Endothelial cell of umbilical vein (primary cell): ENCODE data around the gene TSSC4. TPM values are rescaled to one million over a fixed set of nuclear protein-coding genes. Genes with fewer than 3 reads are reported as not detected.

Experiments used
- BruUV-seq: library from RNA; stranded (reverse); fragments of 400-500 nt; replicated peaks from 2 replicates; lab custom pipeline; 2021; lab: Mats Ljungman, UMichigan
- CTCF ChIA-PET: fragments of 300-600, 350-600 bp; sonication (Branson Sonifier 250); formaldehyde crosslinking; loops from one replicate; lab custom pipeline; 2021; ENCODE audit warnings: antibody characterized with exemption, inconsistent platforms; lab: Charles Lee
- POLR2A ChIA-PET: fragments of 300-600, 350-600 bp; sonication (Branson Sonifier 250); formaldehyde crosslinking; loops from one replicate; lab custom pipeline; 2021; ENCODE audit warnings: antibody characterized with exemption, inconsistent platforms; lab: Charles Lee
- DNase-seq: peaks from one replicate; pipeline ENCODE4 v3.0.0-alpha.2; 2011; ENCODE audit warnings: low read depth, low spot score
- FAIRE-seq: peaks from 2 replicates; lab custom pipeline; 2011; peaks lifted over from hg19 to GRCh38; lab: Jason Lieb, UNC
- H2AFZ ChIP-seq: 2 replicates; pipeline ENCODE4 v1.6.0; 2012; ENCODE audit warnings: low read depth, low read length, control low read depth, inconsistent platforms
- H3K27ac ChIP-seq: 2 replicates; pipeline ENCODE4 v1.5.1; 2011; ENCODE audit warnings: low read depth, mild to moderate bottlenecking, control low read depth, low read length, moderate library complexity; ENCODE audit not compliant: insufficient read depth
- H3K27me3 ChIP-seq, 2 experiments: 2 replicates each; pipeline versions ENCODE4 v1.6.0 to v1.6.1; 2011; ENCODE audit warnings: low read length in 2 of 2, mixed read lengths in 1 of 2; ENCODE audit not compliant: control insufficient read depth in 2 of 2, insufficient read depth in 2 of 2
- H3K36me3 ChIP-seq, 2 experiments: 2 replicates in 1 of 2; 3 replicates in 1 of 2; pipeline ENCODE4 v1.5.1; 2011; ENCODE audit warnings: low read length in 2 of 2, mild to moderate bottlenecking in 1 of 2, moderate library complexity in 1 of 2; ENCODE audit not compliant: control insufficient read depth in 2 of 2, insufficient read depth in 2 of 2; ENCODE audit errors: extremely low read depth in 1 of 2
- H3K4me1 ChIP-seq: 3 replicates; pipeline ENCODE4 v1.5.1; 2011; ENCODE audit warnings: mild to moderate bottlenecking, low read length; ENCODE audit not compliant: control insufficient read depth, insufficient read depth; ENCODE audit errors: extremely low read depth
- H3K4me2 ChIP-seq: 2 replicates; pipeline ENCODE4 v1.6.1; 2011; ENCODE audit warnings: low read length, control low read depth, mixed read lengths; ENCODE audit not compliant: insufficient read depth
- H3K4me3 ChIP-seq, 3 experiments: fragments of 200-600 bp in 1 of 3; sonication (generic), shearing (Covaris generic) in 1 of 3; replicated peaks in 1 of 3; 2 replicates each; pipeline ENCODE4 v1.5.1; 2011 to 2016; ENCODE audit warnings: control low read depth in 3 of 3, low read length in 3 of 3, mild to moderate bottlenecking in 2 of 3, inconsistent platforms in 1 of 3, low read depth in 1 of 3, moderate library complexity in 1 of 3; ENCODE audit not compliant: insufficient read depth in 1 of 3
- H3K79me2 ChIP-seq: 2 replicates; pipeline ENCODE4 v1.6.0; 2012; ENCODE audit warnings: low read length, inconsistent platforms; ENCODE audit not compliant: control insufficient read depth, insufficient read depth
- H3K9ac ChIP-seq: replicated peaks from 2 replicates; pipeline ENCODE3; 2011; ENCODE audit warnings: low read length, control low read depth; ENCODE audit not compliant: insufficient read depth; ENCODE audit errors: extremely low read depth
- H3K9me1 ChIP-seq: replicated peaks from 3 replicates; pipeline ENCODE4 v1.6.0; 2011; ENCODE audit warnings: mild to moderate bottlenecking, low read length; ENCODE audit not compliant: control insufficient read depth, insufficient read depth; ENCODE audit errors: extremely low read depth
- H3K9me3 ChIP-seq: replicated peaks from 2 replicates; pipeline ENCODE4 v1.5.1; 2012; ENCODE audit warnings: low read length, inconsistent platforms; ENCODE audit not compliant: control insufficient read depth, insufficient read depth
- H4K20me1 ChIP-seq: replicated peaks from 2 replicates; pipeline ENCODE3; 2011; ENCODE audit warnings: mild to moderate bottlenecking, low read length; ENCODE audit not compliant: control insufficient read depth, insufficient read depth; ENCODE audit errors: extremely low read depth
- EZH2 ChIP-seq: IDR thresholded peaks from 2 replicates; pipeline ENCODE4 v1.6.1; 2012; ENCODE audit warnings: borderline replicate concordance, low read depth, mild to moderate bottlenecking, moderate library complexity, low read length, inconsistent platforms; ENCODE audit not compliant: severe bottlenecking
- FOS ChIP-seq: IDR thresholded peaks from 2 replicates; pipeline ENCODE4 v1.6.1; 2011; ENCODE audit warnings: mild to moderate bottlenecking, low read length, moderate library complexity, borderline replicate concordance; ENCODE audit not compliant: insufficient read depth
- GATA2 ChIP-seq: IDR thresholded peaks from 2 replicates; pipeline ENCODE4 v1.7.0; 2011; ENCODE audit warnings: low read depth, mild to moderate bottlenecking, moderate library complexity, mixed read lengths, low read length; ENCODE audit not compliant: insufficient read length, insufficient read depth
- JUN ChIP-seq: IDR thresholded peaks from 2 replicates; pipeline ENCODE4 v1.6.1; 2011; ENCODE audit warnings: borderline replicate concordance, low read depth; ENCODE audit not compliant: insufficient read length, insufficient read depth
- MAX ChIP-seq: IDR thresholded peaks from 2 replicates; pipeline ENCODE4 v1.6.1; 2011; ENCODE audit not compliant: insufficient read depth, insufficient read length
- MYC ChIP-seq: IDR thresholded peaks from one replicate; pipeline ENCODE4 v1.6.1; 2011; ENCODE audit warnings: mild to moderate bottlenecking, low read depth, low read length
- POLR2A ChIP-seq: IDR thresholded peaks from 2 replicates; pipeline ENCODE4 v1.6.1; 2012; ENCODE audit warnings: low read depth, mild to moderate bottlenecking, control low read depth, low read length
- POLR2AphosphoS5 ChIP-seq: IDR thresholded peaks from 2 replicates; pipeline ENCODE4 v1.6.1; 2012; ENCODE audit warnings: low read depth, mild to moderate bottlenecking, control low read depth, low read length, moderate library complexity; ENCODE audit not compliant: insufficient read depth
- dilution Hi-C: fragments of 300-500 bp; cut with MboI; formaldehyde crosslinking; loops from one replicate; pipeline ENCODE4 v1.15.0; 2019; ENCODE audit warnings: low sequenced_read_pairs; ENCODE audit not compliant: extremely low pct_ligation_motif_present
- intact Hi-C: fragments of 100-400 bp; cut with micrococcal nuclease; formaldehyde crosslinking; loops from one replicate; pipeline ENCODE4 v1.10.0; 2022
- polyA plus RNA-seq, 4 experiments: library from polyadenylated mRNA; depleted of rRNA in 3 of 4; stranded (reverse) in 3 of 4; unstranded in 1 of 4; fragments of >200 nt; gene quantifications; 2 replicates each; pipeline versions ENCODE4 v1.2.1 to v1.2.3, GENCODE V29; 2011 to 2012; ENCODE audit warnings: missing spikeins in 1 of 4
- total RNA-seq: library from RNA; stranded (reverse); gene quantifications from 2 replicates; pipeline ENCODE4 v1.2.3, GENCODE V29; 2021
- TF ChIP-seq, protein P1 (sequence below), 2 donors: IDR thresholded peaks; 1 replicate in 1 of 2; 2 replicates in 1 of 2; pipeline ENCODE4 v1.5.1; 2011; ENCODE audit warnings: low read length in 2 of 2, mild to moderate bottlenecking in 2 of 2, moderate library complexity in 2 of 2, control low read depth in 1 of 2, inconsistent platforms in 1 of 2, low read depth in 1 of 2; ENCODE audit not compliant: insufficient read depth in 1 of 2; ENCODE audit errors: extremely low read depth in 1 of 2

TSSC4 gene
- total and polyA plus RNA-seq, 2 donors (not counting 3 experiments of a cell fraction or from before 2014, with no cell fraction given): 42.7 to 59.6 TPM

- dilution Hi-C loops: no loop called here
- Histone ChIP-seq H3K27ac (no peak overlapping the region), H3K27me3 (no peaks in the 10 kb centered on the region), H3K9me1 (no peaks in the 10 kb centered on the region), H3K79me2 (no peaks in the 10 kb centered on the region), H2AFZ (no peak overlapping the region), H4K20me1 (no peaks in the 10 kb centered on the region), H3K9ac (no peak overlapping the region), H3K4me1 (no peaks in the 10 kb centered on the region), H3K9me3 (no peaks in the 10 kb centered on the region), H3K4me2 (no peak overlapping the region), H3K4me3 (no peak overlapping the region), H3K36me3 (no peaks in the 10 kb centered on the region)
- DNase-seq (no peak), FAIRE-seq (no peak)
- ChIA-PET POLR2A (no interaction called here), CTCF (no interaction called here)
- BruUV-seq: no TSS peak
- intact Hi-C loops: no loop called here
- TF ChIP-seq POLR2A (no peak), FOS (no peak), GATA2 (no peak), MAX (no peak), JUN (no peak), MYC (no peak), POLR2AphosphoS5 (no peak), EZH2 (no peak)
- TF ChIP-seq, protein P1, sequence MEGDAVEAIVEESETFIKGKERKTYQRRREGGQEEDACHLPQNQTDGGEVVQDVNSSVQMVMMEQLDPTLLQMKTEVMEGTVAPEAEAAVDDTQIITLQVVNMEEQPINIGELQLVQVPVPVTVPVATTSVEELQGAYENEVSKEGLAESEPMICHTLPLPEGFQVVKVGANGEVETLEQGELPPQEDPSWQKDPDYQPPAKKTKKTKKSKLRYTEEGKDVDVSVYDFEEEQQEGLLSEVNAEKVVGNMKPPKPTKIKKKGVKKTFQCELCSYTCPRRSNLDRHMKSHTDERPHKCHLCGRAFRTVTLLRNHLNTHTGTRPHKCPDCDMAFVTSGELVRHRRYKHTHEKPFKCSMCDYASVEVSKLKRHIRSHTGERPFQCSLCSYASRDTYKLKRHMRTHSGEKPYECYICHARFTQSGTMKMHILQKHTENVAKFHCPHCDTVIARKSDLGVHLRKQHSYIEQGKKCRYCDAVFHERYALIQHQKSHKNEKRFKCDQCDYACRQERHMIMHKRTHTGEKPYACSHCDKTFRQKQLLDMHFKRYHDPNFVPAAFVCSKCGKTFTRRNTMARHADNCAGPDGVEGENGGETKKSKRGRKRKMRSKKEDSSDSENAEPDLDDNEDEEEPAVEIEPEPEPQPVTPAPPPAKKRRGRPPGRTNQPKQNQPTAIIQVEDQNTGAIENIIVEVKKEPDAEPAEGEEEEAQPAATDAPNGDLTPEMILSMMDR (IDR thresholded peaks at IDR 0.05; ENCODE audit: extremely low read depth in 1 of 2, insufficient read depth in 1 of 2, low read depth in 1 of 2, low read length in 2 of 2): no peak
Measured at GRCh38 chr11:2433106-2433925, 32.8 kb downstream of the TSSC4 start.
